Duodenal mucosa (tissue), 2 donors: ENCODE data around the gene TTLL7.
A peak's percentile ranks its signal among the peaks of the same experiment; 100 is the strongest.

Experiments used
- H3K27ac ChIP-seq: one replicate; pipeline ENCODE4 v1.7.0; 2013; ENCODE audit warnings: low read depth, low read length
- H3K27me3 ChIP-seq, 2 donors: one replicate each; pipeline ENCODE4 v1.7.0; 2013; ENCODE audit warnings: low read length in 2 of 2, control low read depth in 1 of 2; ENCODE audit not compliant: insufficient read depth in 2 of 2, control insufficient read depth in 1 of 2
- H3K36me3 ChIP-seq, 2 donors: one replicate each; pipeline ENCODE4 v1.7.0; 2013; ENCODE audit warnings: low read length in 2 of 2, control low read depth in 1 of 2; ENCODE audit not compliant: insufficient read depth in 2 of 2, control insufficient read depth in 1 of 2
- H3K4me1 ChIP-seq, 2 donors: one replicate each; pipeline ENCODE4 v1.7.0; 2013; ENCODE audit warnings: low read length in 2 of 2, control low read depth in 1 of 2; ENCODE audit not compliant: insufficient read depth in 2 of 2, control insufficient read depth in 1 of 2
- H3K4me3 ChIP-seq, 2 donors: one replicate each; pipeline ENCODE4 v1.7.0; 2013; ENCODE audit warnings: low read length in 2 of 2, low read depth in 1 of 2
- H3K9ac ChIP-seq, 2 donors: one replicate each; pipeline ENCODE4 v1.7.0; 2013; ENCODE audit warnings: low read length in 2 of 2, low read depth in 1 of 2
- H3K9me3 ChIP-seq, 2 donors: one replicate each; pipeline ENCODE4 v1.7.0; 2013; ENCODE audit warnings: low read length in 2 of 2, control low read depth in 1 of 2; ENCODE audit not compliant: control insufficient read depth in 1 of 2

TTLL7 gene

DNA sequence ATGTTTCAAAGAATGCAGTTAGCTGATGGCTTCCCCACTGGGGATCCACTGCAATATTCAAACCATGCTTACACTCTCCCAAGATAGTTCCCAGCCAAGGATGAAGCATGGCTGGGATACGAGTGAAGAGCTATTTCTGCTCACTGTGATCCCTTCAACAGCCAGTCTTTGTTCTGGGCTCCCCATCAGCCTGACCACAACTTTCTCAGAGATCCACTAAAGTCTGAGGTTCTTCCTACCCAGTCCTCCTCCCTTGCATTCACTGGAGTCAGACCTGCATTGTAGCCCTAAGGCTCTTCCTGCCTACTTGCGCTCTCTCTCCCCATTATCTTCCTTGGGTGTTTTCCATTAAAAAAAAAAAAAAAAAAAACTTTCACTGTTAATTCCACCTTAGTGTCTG lies 101.4 kb downstream of the TTLL7 start:
- Histone ChIP-seq H3K36me3 (no peaks in the 10 kb centered on the region), H3K9ac (no peak overlapping the region), H3K9me3 (no peaks in the 10 kb centered on the region), H3K4me1 (no peaks in the 10 kb centered on the region), H3K27me3 (no peaks in the 10 kb centered on the region), H3K4me3 (no peak overlapping the region), H3K27ac (no peak overlapping the region)

DNA sequence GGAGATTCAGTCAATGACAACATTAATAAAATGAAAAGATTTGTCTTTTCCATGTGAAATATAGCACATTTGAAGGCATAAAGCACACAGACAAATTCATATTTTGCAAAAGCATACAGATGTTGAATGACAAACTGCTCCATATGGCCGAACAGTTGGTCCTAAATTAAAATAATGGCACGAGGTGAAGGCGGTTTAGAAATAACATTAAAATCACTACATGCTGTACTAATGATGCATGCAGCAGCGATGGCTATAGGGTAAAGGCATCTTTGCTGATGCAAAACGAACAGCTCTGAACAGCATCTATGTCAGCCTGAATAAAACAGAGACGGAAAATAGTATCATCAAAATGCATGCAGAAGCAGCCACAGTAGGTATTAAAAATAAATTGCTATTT lies 102.6 kb downstream of the TTLL7 start:
- Histone ChIP-seq H3K27ac (no peak overlapping the region), H3K9me3 (no peaks in the 10 kb centered on the region), H3K4me3 (no peak overlapping the region), H3K4me1 (no peaks in the 10 kb centered on the region), H3K9ac (no peak overlapping the region), H3K27me3 (no peaks in the 10 kb centered on the region), H3K36me3 (no peaks in the 10 kb centered on the region)

DNA sequence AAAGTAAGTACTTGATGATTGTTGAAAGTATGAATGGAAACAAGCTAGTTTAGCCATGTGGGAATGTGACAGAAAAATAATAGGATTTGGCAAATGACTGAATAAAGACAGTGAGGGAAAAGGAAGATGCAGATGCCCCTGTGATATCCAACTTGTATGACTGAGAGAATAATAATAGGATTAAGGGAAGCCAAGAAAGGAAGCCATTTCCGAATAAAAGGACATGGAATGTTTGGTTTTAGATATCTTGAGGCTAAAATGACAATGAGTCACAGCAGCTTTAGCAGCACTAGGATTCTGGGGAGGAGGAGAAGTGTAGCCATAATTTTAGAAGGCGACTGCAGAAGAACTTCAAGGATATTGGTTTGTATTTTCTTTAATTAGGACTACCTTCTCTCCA lies 109.2 kb downstream of the TTLL7 start:
- Histone ChIP-seq H3K9me3 (no peaks in the 10 kb centered on the region), H3K27me3 (no peaks in the 10 kb centered on the region), H3K4me1 (no peaks in the 10 kb centered on the region), H3K36me3 (no peaks in the 10 kb centered on the region), H3K27ac (no peak overlapping the region), H3K9ac (no peak overlapping the region), H3K4me3 (no peak overlapping the region)

DNA sequence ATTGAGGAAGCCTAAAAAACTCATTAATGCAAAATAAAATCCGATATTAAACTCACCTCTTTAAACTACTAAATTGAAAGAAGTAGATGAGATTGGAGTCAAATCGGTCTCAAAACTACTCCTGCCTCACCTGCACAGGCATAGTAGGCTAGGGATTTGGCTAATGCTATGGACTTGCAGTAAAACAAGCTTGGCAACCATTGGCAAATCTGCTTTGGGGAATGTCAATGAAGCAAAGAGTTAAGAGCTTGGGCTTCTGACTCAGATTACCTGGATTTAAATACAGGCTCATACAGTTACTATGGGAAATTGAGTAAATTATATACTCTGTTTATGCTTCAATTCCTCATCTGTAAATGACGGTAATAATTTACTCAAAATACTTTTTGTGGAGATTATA lies 111.4 kb downstream of the TTLL7 start:
- no peak overlapping the region for H3K27ac ChIP-seq
- no peaks in the 10 kb centered on the region for H3K27me3 ChIP-seq
- H3K9ac ChIP-seq: no peak overlapping the region
- no peak overlapping the region for H3K4me3 ChIP-seq
- H3K36me3 ChIP-seq: no peaks in the 10 kb centered on the region
- H3K4me1 ChIP-seq: no peaks in the 10 kb centered on the region
- no peaks in the 10 kb centered on the region for H3K9me3 ChIP-seq

DNA sequence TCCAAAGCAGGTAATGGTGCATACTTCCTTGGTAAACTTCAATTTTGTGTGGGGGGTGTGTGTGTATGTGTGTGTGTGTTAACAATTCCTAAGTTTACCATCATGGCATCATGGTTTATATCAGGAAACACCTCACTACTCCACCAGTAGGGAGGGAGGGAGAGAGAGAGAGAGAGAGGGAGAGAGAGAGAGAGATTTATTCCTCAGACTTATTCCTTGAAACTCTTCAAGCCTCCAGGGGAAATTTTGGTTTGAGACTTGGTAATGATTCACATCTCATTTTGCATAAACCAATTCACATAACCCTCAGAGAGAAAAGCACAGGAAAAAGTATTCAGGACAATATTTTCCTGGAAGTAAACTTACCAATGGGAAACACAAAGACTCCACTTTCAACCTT lies 115.0 kb downstream of the TTLL7 start:
- Histone ChIP-seq H3K9ac (no peak overlapping the region), H3K4me1 (no peaks in the 10 kb centered on the region), H3K9me3 (no peaks in the 10 kb centered on the region), H3K36me3 (no peaks in the 10 kb centered on the region), H3K4me3 (no peak overlapping the region), H3K27ac (no peak overlapping the region), H3K27me3 (no peaks in the 10 kb centered on the region)

DNA sequence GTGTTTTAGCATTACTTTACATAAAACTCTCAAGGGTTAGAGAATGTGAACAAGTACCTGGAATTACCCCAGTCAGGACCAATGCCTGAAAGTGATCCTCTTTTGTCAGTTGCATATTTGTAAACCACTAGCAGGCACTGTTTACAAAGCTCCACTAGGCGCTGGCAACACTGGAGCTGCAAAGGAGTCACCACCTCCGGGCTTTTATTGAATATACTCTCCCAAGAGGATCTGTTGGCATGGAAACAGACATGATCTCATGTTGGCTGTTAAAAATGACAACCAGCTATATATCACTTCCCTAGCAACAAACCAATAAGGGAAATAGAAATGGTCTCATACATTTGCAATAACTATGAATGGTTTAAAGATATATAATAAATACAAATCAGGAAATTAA lies 116.0 kb downstream of the TTLL7 start:
- H3K27ac ChIP-seq: no peak overlapping the region

DNA sequence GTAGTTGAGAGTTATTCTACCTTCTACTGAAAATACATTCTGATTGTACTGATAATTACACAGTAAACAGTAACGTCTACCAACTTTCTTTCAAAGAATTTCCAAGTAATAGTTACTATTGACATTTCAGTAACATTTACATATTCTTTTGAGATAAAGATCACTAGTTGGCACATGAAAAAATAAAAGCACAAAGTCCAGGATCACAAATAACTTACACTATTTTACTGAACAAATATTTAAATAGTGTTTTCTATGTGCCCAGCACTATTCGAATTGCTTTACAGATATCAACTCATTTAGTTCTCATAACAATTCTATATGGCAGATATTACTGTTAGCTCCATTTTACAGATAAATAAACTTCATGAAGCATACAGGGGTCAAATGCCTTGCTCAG lies 126.4 kb downstream of the TTLL7 start:
- no peak overlapping the region for H3K27ac ChIP-seq
- H3K36me3 ChIP-seq: no peaks in the 10 kb centered on the region
- no peak overlapping the region for H3K9ac ChIP-seq
- H3K9me3 ChIP-seq: peaks cover 0 to 3% of the 10 kb centered on the region in 2 donors
- H3K4me3 ChIP-seq: no peak overlapping the region
- no peaks in the 10 kb centered on the region for H3K27me3 ChIP-seq
- H3K4me1 ChIP-seq: no peaks in the 10 kb centered on the region

More for the DNA sequence above, 116.0 kb downstream of the TTLL7 start:
- H3K27me3 ChIP-seq: no peaks in the 10 kb centered on the region
- no peak overlapping the region for H3K9ac ChIP-seq
- H3K4me1 ChIP-seq: no peaks in the 10 kb centered on the region
- no peaks in the 10 kb centered on the region for H3K9me3 ChIP-seq
- no peaks in the 10 kb centered on the region for H3K36me3 ChIP-seq
- H3K4me3 ChIP-seq: no peak overlapping the region

DNA sequence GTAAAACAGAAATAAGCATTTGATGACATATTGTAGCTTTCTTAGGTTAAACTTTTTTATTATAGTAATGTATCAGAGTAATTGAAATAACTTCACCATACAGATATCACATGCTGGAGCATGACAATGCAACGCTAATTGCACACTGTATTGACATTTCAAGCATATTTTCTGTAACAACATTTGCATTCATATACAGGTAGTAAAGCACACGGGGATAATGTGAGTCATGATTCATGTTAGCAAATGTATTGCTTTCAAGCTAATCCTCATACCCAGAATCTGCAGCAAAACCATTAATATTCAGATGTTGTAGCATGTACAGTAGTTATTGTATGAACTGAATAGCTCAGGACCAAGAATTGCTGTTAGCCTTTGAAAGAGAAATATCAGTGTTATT lies 133.9 kb downstream of the TTLL7 start:
- H3K9ac ChIP-seq: no peak overlapping the region
- H3K9me3 ChIP-seq: no peaks in the 10 kb centered on the region
- H3K27me3 ChIP-seq: no peaks in the 10 kb centered on the region
- H3K4me1 ChIP-seq: peaks cover 0 to under 1% of the 10 kb centered on the region in 2 donors
- H3K27ac ChIP-seq: no peak overlapping the region
- no peak overlapping the region for H3K4me3 ChIP-seq
- H3K36me3 ChIP-seq: no peaks in the 10 kb centered on the region

DNA sequence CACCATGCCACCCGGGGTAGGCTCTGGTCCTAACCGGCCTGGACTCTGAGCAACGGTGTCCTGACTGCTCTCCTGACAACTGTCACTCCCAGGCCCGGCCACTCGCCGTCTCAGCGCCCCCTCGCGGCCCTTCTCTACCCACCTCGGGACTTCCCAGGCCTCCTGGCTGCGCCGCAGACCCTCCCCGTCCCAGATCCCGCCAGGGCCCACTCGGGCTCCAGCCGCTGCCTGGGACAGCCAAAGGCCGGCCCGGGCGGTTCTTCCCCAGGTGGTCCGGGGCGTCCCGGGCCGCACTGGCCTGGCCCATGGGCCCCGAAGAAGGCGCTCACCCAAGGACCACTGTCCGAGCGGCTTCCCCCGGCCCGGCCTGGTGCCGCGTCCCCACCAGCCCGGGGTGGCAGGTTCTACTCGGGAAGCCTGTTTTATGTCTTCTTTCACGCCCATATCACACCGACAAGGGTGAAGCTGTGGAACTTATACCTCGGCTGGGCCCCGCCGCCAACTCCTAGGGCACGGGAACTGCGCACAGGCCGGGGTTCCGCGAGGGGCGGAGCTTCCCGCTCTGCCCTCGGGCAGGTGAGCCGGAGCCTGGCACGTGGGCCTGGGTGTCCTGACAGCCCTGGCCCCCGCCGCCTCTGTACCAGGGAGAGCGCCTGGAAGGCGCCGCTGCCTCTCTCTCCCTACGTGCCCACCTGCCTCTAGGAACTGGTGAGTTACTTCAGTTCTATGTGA lies 138.3 kb downstream of the TTLL7 start:
- peaks cover 0 to 6% of the 10 kb centered on the region in 2 donors for H3K4me1 ChIP-seq
- no peaks in the 10 kb centered on the region for H3K27me3 ChIP-seq
- peak overlapping the region; percentile 65 for H3K27ac ChIP-seq
- no peaks in the 10 kb centered on the region for H3K9me3 ChIP-seq
- H3K4me3 ChIP-seq: peak overlapping the region; percentile 64 to 69
- no peaks in the 10 kb centered on the region for H3K36me3 ChIP-seq
- H3K9ac ChIP-seq: peak overlapping the region; percentile 55 to 67

DNA sequence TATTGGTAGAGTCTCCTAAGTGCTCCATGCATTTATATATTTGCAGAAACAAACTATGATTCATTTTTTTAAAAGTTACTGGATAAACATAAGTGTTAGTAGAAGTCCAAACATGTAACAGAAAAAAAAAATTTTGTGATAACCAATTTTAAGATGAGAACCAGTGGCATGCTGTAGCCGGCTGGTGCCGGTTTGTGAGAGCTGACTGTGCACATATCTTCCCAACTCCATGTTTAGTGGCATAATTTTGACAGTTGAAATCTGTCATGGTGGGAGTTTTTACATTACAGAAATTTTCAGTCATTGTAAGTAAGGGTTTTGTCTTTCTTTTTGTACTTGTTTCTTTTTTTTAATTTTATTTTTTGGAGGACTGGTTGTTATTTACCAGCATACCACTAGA lies 141.2 kb downstream of the TTLL7 start:
- H3K9me3 ChIP-seq: no peaks in the 10 kb centered on the region
- no peaks in the 10 kb centered on the region for H3K36me3 ChIP-seq
- no peak overlapping the region for H3K27ac ChIP-seq
- no peak overlapping the region for H3K9ac ChIP-seq
- H3K4me3 ChIP-seq: no peak overlapping the region
- no peaks in the 10 kb centered on the region for H3K27me3 ChIP-seq
- H3K4me1 ChIP-seq: peaks cover 0 to 7% of the 10 kb centered on the region in 2 donors
